ENCODE measurements around the gene MAGEA2B.
"Not testable (repeated sequence)": the region's sequence is repeated elsewhere in the genome, so short reads cannot be mapped to it uniquely, and the experiment has no call there.

MAGEA2B gene

DNA sequence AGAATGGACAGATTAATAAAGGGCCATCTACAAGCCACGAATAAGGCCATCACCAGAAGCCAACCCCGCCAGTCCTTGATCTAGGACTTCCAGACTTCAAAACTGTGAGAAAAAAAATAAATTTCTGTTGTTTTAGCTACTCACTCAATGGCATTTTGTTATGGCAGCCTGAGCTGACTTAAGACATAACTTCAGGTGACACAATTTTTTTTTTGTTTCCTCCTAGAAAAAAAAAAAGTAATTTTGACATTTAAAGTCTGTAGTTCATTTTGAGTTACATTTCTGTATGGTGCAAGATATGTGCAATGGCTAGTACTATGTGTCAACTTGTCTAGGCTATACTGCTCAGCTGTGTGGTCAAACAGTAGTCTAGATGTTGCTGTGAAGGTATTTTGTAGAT, 44.5 kb downstream of the MAGEA2B start, which contains the start of gene CSAG3:
Gene CSAG3 (plus strand): TSS at position 301 of the 400 bp plus-strand sequence.
- DNase-seq (ENCODE audit: low spot score) = not testable (repeated sequence)

DNA sequence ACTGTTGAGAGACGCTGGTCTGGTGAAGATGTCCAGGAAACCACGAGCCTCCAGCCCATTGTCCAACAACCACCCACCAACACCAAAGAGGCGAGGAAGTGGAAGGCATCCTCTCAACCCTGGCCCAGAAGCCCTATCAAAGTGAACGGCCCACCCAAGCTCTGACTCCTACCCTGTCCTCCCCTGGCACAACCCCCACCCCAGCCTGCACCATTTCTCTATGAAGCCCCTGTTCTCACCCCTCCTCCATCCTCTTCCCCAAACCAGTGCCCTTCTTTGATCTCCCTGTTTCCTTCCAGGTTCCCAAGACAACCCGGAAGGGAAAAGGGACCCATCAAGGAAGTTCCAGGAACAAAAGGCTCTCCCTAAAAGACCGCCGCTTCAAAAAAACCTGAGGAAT, 45.1 kb downstream of the MAGEA2B start:
- not testable (repeated sequence) for DNase-seq (ENCODE audit: low spot score)

DNA sequence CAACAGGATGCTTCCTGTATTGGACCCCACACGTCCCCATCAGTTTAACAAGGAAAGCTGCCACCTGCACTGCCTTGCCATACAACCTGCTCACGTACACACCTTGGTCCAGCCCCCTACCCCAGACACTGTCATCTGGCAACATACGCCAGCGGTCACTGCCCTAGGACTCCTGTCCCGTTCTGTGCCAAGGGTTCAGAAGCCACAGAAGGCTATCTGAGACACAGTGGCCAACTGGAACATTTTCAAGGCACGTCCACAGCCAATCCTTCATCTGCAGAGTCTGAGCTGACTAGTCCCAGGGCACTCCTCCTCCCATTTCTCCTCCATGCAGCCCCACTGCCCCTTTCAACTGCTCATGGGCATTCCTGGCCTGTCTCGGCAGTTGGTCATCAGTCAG, 47.2 kb downstream of the MAGEA2B start:
- DNase-seq (ENCODE audit: low spot score) = not testable (repeated sequence)

DNA sequence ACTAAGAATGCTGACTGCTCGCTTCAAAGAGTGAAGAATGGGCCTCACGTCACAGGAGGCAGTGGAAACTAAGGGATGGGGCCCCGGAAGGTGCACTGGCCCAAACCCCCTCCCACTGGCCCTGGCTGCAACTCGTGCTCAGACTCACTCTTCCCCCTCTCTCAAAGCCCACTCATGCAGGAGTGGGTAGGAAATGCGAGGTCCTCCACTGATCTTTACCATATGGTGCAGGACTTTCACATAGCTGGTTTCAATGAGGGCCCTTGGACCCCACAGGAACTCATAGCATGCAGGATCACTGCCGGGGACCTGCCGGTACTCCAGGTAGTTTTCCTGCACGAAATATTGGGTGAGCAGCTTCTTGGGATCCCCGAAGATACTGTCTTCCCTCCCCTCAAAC, 52.1 kb downstream of the MAGEA2B start:
- not testable (repeated sequence) for DNase-seq (ENCODE audit: low spot score)

All from COLO829 (cell line).